H9 (cell line): ENCODE data around the gene LY6G5C. TPM values are rescaled to one million over a fixed set of nuclear protein-coding genes. Genes with fewer than 3 reads are reported as not detected.

Experiments
- DNase-seq: peaks from one replicate; pipeline ENCODE4 v3.0.0-alpha.2; 2017
- H2AFZ ChIP-seq: one replicate; pipeline ENCODE4 v1.6.1; 2013; ENCODE audit warnings: mild to moderate bottlenecking, low read length, control low read depth, moderate library complexity
- H2AK5ac ChIP-seq: 2 replicates; pipeline ENCODE4 v1.6.1; 2013; ENCODE audit warnings: low read length, control low read depth, mixed read lengths; ENCODE audit not compliant: insufficient read length
- H2BK120ac ChIP-seq: one replicate; pipeline ENCODE4 v1.6.1; 2013; ENCODE audit warnings: low read depth, mild to moderate bottlenecking, low read length, control low read depth, inconsistent platforms; ENCODE audit not compliant: poor library complexity, severe bottlenecking
- H2BK12ac ChIP-seq: 2 replicates; pipeline ENCODE4 v1.6.1; 2013; ENCODE audit warnings: low read length, control low read depth, mixed read lengths, low read depth; ENCODE audit not compliant: insufficient read length
- H2BK15ac ChIP-seq: 2 replicates; pipeline ENCODE4 v1.6.1; 2013; ENCODE audit warnings: low read depth, low read length, control low read depth
- H2BK20ac ChIP-seq: one replicate; pipeline ENCODE4 v1.6.1; 2013; ENCODE audit warnings: low read depth, mild to moderate bottlenecking, low read length, control low read depth, inconsistent platforms; ENCODE audit not compliant: poor library complexity, severe bottlenecking
- H2BK5ac ChIP-seq: 2 replicates; pipeline ENCODE4 v1.6.1; 2013; ENCODE audit warnings: low read length, control low read depth, mixed read lengths; ENCODE audit not compliant: insufficient read length
- H3K14ac ChIP-seq: 2 replicates; pipeline ENCODE4 v1.6.1; 2013; ENCODE audit warnings: low read length, control low read depth; ENCODE audit not compliant: insufficient read depth
- H3K18ac ChIP-seq: 2 replicates; pipeline ENCODE4 v1.6.1; 2013; ENCODE audit warnings: low read depth, mild to moderate bottlenecking, mixed read lengths, low read length, control low read depth; ENCODE audit not compliant: insufficient read length
- H3K23ac ChIP-seq: 2 replicates; pipeline ENCODE4 v1.6.1; 2013; ENCODE audit warnings: low read length, control low read depth, mixed read lengths, low read depth; ENCODE audit not compliant: insufficient read length
- H3K23me2 ChIP-seq: 2 replicates; pipeline ENCODE4 v1.6.1; 2013; ENCODE audit warnings: low read depth, mild to moderate bottlenecking, mixed read lengths, low read length, control low read depth; ENCODE audit not compliant: insufficient read length, poor library complexity, severe bottlenecking
- H3K27ac ChIP-seq: 2 replicates; pipeline ENCODE4 v1.5.1; 2013; ENCODE audit warnings: low read length, control low read depth, mixed read lengths, low read depth; ENCODE audit not compliant: insufficient read length
- H3K27me3 ChIP-seq: 2 replicates; pipeline ENCODE4 v1.6.1; 2013; ENCODE audit warnings: low read length, control low read depth, inconsistent platforms; ENCODE audit not compliant: insufficient read depth
- H3K4ac ChIP-seq: 2 replicates; pipeline ENCODE4 v1.6.1; 2013; ENCODE audit warnings: low read depth, mild to moderate bottlenecking, control low read depth, inconsistent platforms, low read length, moderate library complexity
- H3K4me1 ChIP-seq: 2 replicates; pipeline ENCODE4 v1.6.1; 2013; ENCODE audit warnings: low read length, control low read depth, inconsistent platforms; ENCODE audit not compliant: insufficient read depth
- H3K4me2 ChIP-seq: 2 replicates; pipeline ENCODE4 v1.6.1; 2013; ENCODE audit warnings: low read length, control low read depth, mixed read lengths; ENCODE audit not compliant: insufficient read length, insufficient read depth
- H3K56ac ChIP-seq: 2 replicates; pipeline ENCODE4 v1.6.1; 2013; ENCODE audit warnings: low read depth, mild to moderate bottlenecking, mixed read lengths, low read length, control low read depth; ENCODE audit not compliant: insufficient read length
- H3K79me1 ChIP-seq: 2 replicates; pipeline ENCODE4 v1.6.1; 2013; ENCODE audit warnings: low read depth, mild to moderate bottlenecking, moderate library complexity, low read length, control low read depth, inconsistent platforms; ENCODE audit not compliant: insufficient read depth, poor library complexity, severe bottlenecking
- H3K79me2 ChIP-seq: 2 replicates; pipeline ENCODE4 v1.6.1; 2013; ENCODE audit warnings: low read length, control low read depth, inconsistent platforms; ENCODE audit not compliant: insufficient read depth
- H3K9ac ChIP-seq: 2 replicates; pipeline ENCODE4 v1.6.1; 2013; ENCODE audit warnings: low read length, control low read depth, mixed read lengths; ENCODE audit not compliant: insufficient read length; ENCODE audit errors: extremely low read depth
- H3K9me3 ChIP-seq: one replicate; pipeline ENCODE4 v1.6.1; 2013; ENCODE audit warnings: low read depth, low read length, inconsistent platforms; ENCODE audit not compliant: control insufficient read depth
- H3T11ph ChIP-seq: one replicate; pipeline ENCODE4 v1.6.1; 2013; ENCODE audit warnings: mild to moderate bottlenecking, low read length, control low read depth, inconsistent platforms
- H4K20me1 ChIP-seq: one replicate; pipeline ENCODE4 v1.6.1; 2013; ENCODE audit not compliant: control insufficient read depth, insufficient read length, insufficient read depth
- H4K5ac ChIP-seq: 2 replicates; pipeline ENCODE4 v1.6.1; 2013; ENCODE audit warnings: low read depth, mild to moderate bottlenecking, mixed read lengths, low read length, control low read depth; ENCODE audit not compliant: insufficient read length
- H4K8ac ChIP-seq: replicated peaks from 2 replicates; pipeline ENCODE4 v1.6.1; 2013; ENCODE audit warnings: low read length, control low read depth, mixed read lengths, low read depth; ENCODE audit not compliant: insufficient read length
- H4K91ac ChIP-seq: 2 replicates; pipeline ENCODE4 v1.6.1; 2013; ENCODE audit warnings: low read depth, mild to moderate bottlenecking, moderate library complexity, mixed read lengths, low read length, control low read depth; ENCODE audit not compliant: insufficient read length
- H3K27ac Mint-ChIP-seq, 3 experiments: 2 replicates in 2 of 3; 3 replicates in 1 of 3; pipeline ENCODE4 v1.8.0; 2020 to 2021; ENCODE audit warnings: mixed read lengths in 3 of 3, mild to moderate bottlenecking in 1 of 3, moderate library complexity in 1 of 3
- H3K27me3 Mint-ChIP-seq: 2 replicates; pipeline ENCODE4 v1.8.0; 2021; ENCODE audit warnings: low read depth, mild to moderate bottlenecking, moderate library complexity, mixed read lengths
- H3K36me3 Mint-ChIP-seq, 3 experiments: 2 replicates in 2 of 3; 3 replicates in 1 of 3; pipeline ENCODE4 v1.8.0; 2020 to 2021; ENCODE audit warnings: low read depth in 3 of 3, mixed read lengths in 3 of 3; ENCODE audit not compliant: insufficient read depth in 1 of 3
- H3K4me1 Mint-ChIP-seq, 2 experiments: 2 replicates each; pipeline ENCODE4 v1.8.0; 2020; ENCODE audit warnings: mixed read lengths in 2 of 2
- H3K4me3 Mint-ChIP-seq, 2 experiments: 2 replicates in 1 of 2; 3 replicates in 1 of 2; pipeline ENCODE4 v1.8.0; 2020 to 2021; ENCODE audit warnings: mild to moderate bottlenecking in 2 of 2, mixed read lengths in 2 of 2, moderate library complexity in 1 of 2
- H3K9me3 Mint-ChIP-seq, 2 experiments: 2 replicates in 1 of 2; 3 replicates in 1 of 2; pipeline ENCODE4 v1.8.0; 2020; ENCODE audit warnings: mild to moderate bottlenecking in 2 of 2, mixed read lengths in 2 of 2, moderate library complexity in 1 of 2
- WGBS: extraction: QIAGEN DNeasy Blood & Tissue Kit; methylation state at CpG from one replicate; pipeline ENCODE4 v1.1.7; 2013; ENCODE audit warnings: missing lambda C conversion rate, low lambda C conversion rate, mixed read lengths; ENCODE audit not compliant: insufficient read length; ENCODE audit errors: extremely low coverage; 5-methylcytosine and 5-hydroxymethylcytosine counted together
- total RNA-seq: library from RNA; stranded (reverse); gene quantifications from 2 replicates; pipeline ENCODE4 v1.2.1, GENCODE V29; 2021
- TF ChIP-seq, protein P1 (sequence below): fragments of 200-600 bp; sonication (generic); conservative IDR thresholded peaks from 3 replicates; pipeline ENCODE4 v1.8.0; 2021; ENCODE audit warnings: antibody characterized with exemption, mild to moderate bottlenecking

The LY6G5C gene
- total RNA-seq, 1 experiment from 2014 or later = 2.2 TPM

DNA sequence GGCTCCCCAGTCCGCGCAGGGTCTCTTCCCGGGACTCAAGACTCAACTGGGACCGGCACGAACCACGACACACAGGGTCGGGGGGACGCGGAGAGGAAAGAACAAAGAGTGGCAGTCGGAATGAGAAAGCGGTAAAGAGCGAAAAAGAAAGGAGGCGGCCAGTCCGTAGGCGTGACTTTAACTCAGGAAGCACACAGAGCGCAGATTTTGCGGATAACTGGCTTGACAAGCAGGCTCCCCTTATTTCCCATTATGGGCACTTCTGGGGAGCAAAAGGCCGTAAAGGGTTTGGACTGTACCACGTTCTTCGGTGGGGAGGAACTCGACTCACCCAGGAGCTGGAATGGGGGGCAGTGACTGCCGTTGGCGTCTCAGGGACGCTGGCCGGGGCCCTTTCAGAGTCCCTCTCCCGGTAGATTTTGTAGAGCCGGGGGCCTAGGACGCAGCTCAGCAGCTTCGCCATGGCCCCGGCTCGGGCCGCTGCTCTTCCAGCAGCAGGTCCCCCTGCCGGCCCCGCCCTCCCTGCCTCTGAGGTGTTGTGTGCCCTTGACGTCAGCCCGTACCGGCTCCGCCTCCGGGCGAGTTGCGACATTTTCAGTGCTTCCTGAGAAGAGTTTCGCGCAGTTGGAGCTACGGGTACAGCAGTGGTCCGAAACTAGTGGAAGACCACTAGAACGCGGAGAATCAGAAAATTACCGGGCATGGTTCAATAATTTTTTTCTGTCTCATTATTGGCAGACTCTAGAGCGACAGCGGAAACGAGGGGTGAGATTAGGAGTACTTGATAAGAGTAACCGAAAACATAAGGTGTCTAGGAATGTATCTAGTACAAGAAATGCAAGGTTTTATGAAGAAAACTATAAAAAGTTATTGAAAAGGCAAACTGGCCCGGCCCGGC lies 22.2 kb upstream of the LY6G5C start, which contains the start of gene ABHD16A:
ABHD16A (minus strand) TSS at position 506 of the 898 bp plus-strand sequence; CDS start at position 463, 43 bp downstream.
- peaks cover 0 to 18% (median 4%) of the 10 kb centered on the region in 3 experiments; a peak in 4 of 7 replicates for H3K36me3 Mint-ChIP-seq
- no peak within 1 kb of the TSS for H3T11ph ChIP-seq
- H3K4me1 ChIP-seq = peaks cover 4% of the 10 kb centered on the region; the same call in 1 of the 2 replicates
- H3K79me1 ChIP-seq = peaks cover 6% of the 10 kb centered on the region
- no peaks in the 10 kb centered on the region for H4K20me1 ChIP-seq
- H4K8ac ChIP-seq = no peak within 1 kb of the TSS
- no peak within 1 kb of the TSS for H2BK120ac ChIP-seq
- H2AFZ ChIP-seq = peak within 1 kb of the TSS; percentile 43
- H3K23me2 ChIP-seq = peaks cover 6% of the 10 kb centered on the region
- no peak within 1 kb of the TSS for H2BK20ac ChIP-seq
- no peak within 1 kb of the TSS for H2AK5ac ChIP-seq
- H3K18ac ChIP-seq = peak within 1 kb of the TSS; percentile 94
- H3K4ac ChIP-seq = no peak within 1 kb of the TSS; the same call in 1 of the 2 replicates
- H3K79me2 ChIP-seq = peaks cover 2% of the 10 kb centered on the region; the same call in 1 of the 2 replicates
- no peak within 1 kb of the TSS for H4K91ac ChIP-seq
- no peak within 1 kb of the TSS for H3K27ac ChIP-seq
- no peak within 1 kb of the TSS for H4K5ac ChIP-seq
- no peak within 1 kb of the TSS for H3K23ac ChIP-seq
- H3K4me2 ChIP-seq = peak within 1 kb of the TSS; percentile 91
- peak within 1 kb of the TSS; percentile 91 to 96 (median 96) for H3K27ac Mint-ChIP-seq
- H2BK5ac ChIP-seq = no peak within 1 kb of the TSS
- no CpG with 5 or more reads among the region's 54 CpGs for WGBS
- peak within 1 kb of the TSS; percentile 81 for H3K14ac ChIP-seq
- DNase-seq = peak; percentile 99
- H3K4me3 Mint-ChIP-seq = peak within 1 kb of the TSS; percentile 96 to 98
- no peaks in the 10 kb centered on the region for H3K9me3 ChIP-seq
- H2BK12ac ChIP-seq = no peak within 1 kb of the TSS
- peaks cover 1% of the 10 kb centered on the region; the same call in 1 of the 2 replicates for H3K27me3 Mint-ChIP-seq
- H3K56ac ChIP-seq = no peak within 1 kb of the TSS
- TF ChIP-seq, protein P1, sequence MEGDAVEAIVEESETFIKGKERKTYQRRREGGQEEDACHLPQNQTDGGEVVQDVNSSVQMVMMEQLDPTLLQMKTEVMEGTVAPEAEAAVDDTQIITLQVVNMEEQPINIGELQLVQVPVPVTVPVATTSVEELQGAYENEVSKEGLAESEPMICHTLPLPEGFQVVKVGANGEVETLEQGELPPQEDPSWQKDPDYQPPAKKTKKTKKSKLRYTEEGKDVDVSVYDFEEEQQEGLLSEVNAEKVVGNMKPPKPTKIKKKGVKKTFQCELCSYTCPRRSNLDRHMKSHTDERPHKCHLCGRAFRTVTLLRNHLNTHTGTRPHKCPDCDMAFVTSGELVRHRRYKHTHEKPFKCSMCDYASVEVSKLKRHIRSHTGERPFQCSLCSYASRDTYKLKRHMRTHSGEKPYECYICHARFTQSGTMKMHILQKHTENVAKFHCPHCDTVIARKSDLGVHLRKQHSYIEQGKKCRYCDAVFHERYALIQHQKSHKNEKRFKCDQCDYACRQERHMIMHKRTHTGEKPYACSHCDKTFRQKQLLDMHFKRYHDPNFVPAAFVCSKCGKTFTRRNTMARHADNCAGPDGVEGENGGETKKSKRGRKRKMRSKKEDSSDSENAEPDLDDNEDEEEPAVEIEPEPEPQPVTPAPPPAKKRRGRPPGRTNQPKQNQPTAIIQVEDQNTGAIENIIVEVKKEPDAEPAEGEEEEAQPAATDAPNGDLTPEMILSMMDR = no peak
- H3K9me3 Mint-ChIP-seq = no peaks in the 10 kb centered on the region; a peak in 1 of 5 replicates
- H2BK15ac ChIP-seq = no peak within 1 kb of the TSS
- H3K4me1 Mint-ChIP-seq = peaks cover 11% of the 10 kb centered on the region in 2 experiments
- H3K27me3 ChIP-seq = no peaks in the 10 kb centered on the region
- peak within 1 kb of the TSS; percentile 79 for H3K9ac ChIP-seq
